ENCODE measurements around the gene SAPCD2.

The SAPCD2 gene

DNA sequence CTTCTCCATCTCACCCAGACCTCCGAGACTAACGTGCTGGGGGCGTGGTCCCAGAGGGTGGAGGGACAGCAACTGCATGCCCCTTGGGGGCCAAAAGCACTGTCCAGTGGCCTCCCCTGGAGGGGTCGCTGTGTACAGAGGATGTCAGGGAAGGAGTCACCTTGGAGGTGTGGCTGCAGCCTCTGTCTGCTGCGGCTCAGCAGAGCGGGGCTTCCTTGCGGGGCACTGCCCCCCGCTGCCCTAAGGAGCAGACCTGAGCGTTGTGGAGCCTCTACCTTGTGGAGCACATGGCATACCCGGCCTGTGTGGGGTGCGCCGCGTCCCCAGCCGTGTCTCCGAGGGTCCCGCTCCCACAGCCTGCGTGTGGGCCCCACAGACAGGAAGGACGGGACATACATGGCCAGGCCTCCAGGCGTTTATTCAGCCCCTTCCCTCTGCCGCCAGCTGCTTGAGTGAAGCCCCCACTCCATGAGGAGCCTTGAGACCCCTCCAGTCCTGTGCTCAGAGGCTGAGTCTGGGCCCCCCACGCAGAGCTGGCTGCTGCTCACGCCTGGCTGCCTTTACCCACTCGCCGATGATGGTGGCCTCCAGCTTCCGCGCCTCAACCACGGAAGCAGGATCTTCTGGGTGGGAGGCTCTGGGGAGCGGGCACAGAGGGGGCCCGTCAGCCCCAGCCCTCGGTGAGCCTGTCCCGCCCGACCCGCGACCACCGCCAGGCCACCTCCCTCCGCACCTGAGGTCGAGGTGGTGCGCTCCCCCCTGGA is 40.0 kb upstream of the SAPCD2 start:
- no peak for ATAC-seq
- no peak for DNase-seq
- Mint-ChIP-seq H3K9me3 (no peaks in the 10 kb centered on the region), H3K27ac (peak overlapping the region in 1 of 2 donors; percentile 42), H3K27me3 (no peaks in the 10 kb centered on the region), H3K4me1 (peaks cover 18% of the 10 kb centered on the region), H3K4me3 (no peak overlapping the region)

- H3K27ac Mint-ChIP-seq, result peak overlapping the region in 1 of 2 donors; percentile 34
Observed at GRCh38 chr9:137109250-137110146, 39.1 kb upstream of the SAPCD2 start.

DNA sequence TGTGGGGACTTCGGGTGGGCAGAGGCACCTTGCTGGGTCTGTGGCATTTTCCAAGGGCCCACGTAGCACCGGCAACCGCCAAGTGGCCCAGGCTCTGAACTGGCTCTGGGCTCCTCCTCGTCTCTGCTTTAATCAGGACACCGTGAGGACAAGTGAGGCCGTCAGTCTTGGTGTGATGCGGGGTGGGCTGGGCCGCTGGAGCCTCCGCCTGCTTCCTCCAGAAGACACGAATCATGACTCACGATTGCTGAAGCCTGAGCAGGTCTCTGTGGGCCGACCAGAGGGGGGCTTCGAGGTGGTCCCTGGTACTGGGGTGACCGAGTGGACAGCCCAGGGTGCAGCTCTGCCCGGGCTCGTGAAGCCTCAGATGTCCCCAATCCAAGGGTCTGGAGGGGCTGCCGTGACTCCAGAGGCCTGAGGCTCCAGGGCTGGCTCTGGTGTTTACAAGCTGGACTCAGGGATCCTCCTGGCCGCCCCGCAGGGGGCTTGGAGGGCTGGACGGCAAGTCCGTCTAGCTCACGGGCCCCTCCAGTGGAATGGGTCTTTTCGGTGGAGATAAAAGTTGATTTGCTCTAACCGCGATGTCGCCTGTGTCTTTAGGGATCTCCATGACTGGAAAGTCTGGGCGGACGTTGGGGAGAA is 38.4 kb upstream of the SAPCD2 start:
- no peak overlapping the region for H3K4me3 Mint-ChIP-seq
- peaks cover 18% of the 10 kb centered on the region for H3K4me1 Mint-ChIP-seq
- ATAC-seq (no peak), DNase-seq (no peak)
- H3K9me3 Mint-ChIP-seq, result no peaks in the 10 kb centered on the region
- H3K27ac Mint-ChIP-seq, result peak overlapping the region in 1 of 2 donors; percentile 34
- H3K27me3 Mint-ChIP-seq, result no peaks in the 10 kb centered on the region

More at GRCh38 chr9:137109250-137110146, 39.1 kb upstream of the SAPCD2 start:
- H3K4me1 Mint-ChIP-seq, result peaks cover 18% of the 10 kb centered on the region
- no peak overlapping the region for H3K4me3 Mint-ChIP-seq
- no peak for DNase-seq
- ATAC-seq, result no peak
- no peaks in the 10 kb centered on the region for H3K9me3 Mint-ChIP-seq
- no peaks in the 10 kb centered on the region for H3K27me3 Mint-ChIP-seq

- DNase-seq (no peak), ATAC-seq (peak; percentile 26)
- Mint-ChIP-seq H3K27me3 (no peaks in the 10 kb centered on the region), H3K4me3 (no peak overlapping the region), H3K27ac (no peak overlapping the region), H3K9me3 (no peaks in the 10 kb centered on the region), H3K4me1 (peaks cover 11% of the 10 kb centered on the region)
Observed at GRCh38 chr9:137107982-137108381, 37.6 kb upstream of the SAPCD2 start.

DNA sequence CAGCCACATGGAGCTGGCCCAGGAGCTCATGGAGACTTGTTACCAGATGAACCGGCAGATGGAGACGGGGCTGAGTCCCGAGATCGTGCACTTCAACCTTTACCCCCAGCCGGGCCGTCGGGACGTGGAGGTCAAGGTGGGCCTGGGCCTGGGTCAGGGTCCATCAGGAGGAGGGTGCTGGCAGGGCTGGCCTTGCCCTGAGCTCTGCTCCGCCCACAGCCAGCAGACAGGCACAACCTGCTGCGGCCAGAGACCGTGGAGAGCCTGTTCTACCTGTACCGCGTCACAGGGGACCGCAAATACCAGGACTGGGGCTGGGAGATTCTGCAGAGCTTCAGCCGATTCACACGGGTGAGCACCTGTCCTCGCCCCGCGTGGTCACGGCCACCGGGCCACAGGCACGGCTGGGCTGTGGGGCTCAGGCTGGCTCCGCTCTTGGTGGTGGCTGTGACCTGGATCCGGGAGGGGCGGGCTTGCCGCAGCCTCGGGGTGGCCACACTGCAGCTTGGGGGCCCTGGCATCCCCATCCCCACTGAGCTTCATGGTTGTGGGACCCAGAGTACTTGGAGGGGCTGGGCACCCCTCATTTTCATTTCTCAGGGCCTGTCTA is 37.1 kb upstream of the SAPCD2 start:
- Mint-ChIP-seq H3K4me3 (no peak overlapping the region), H3K27ac (no peak overlapping the region), H3K9me3 (no peaks in the 10 kb centered on the region), H3K4me1 (peaks cover 7% of the 10 kb centered on the region), H3K27me3 (no peaks in the 10 kb centered on the region)
- DNase-seq, result no peak
- ATAC-seq, result peak; percentile 7

GRCh38 chr9:137106662-137107250 is 36.4 kb upstream of the SAPCD2 start:
- H3K4me1 Mint-ChIP-seq, result peaks cover 7% of the 10 kb centered on the region
- no peak overlapping the region for H3K27ac Mint-ChIP-seq
- no peaks in the 10 kb centered on the region for H3K9me3 Mint-ChIP-seq
- H3K27me3 Mint-ChIP-seq, result no peaks in the 10 kb centered on the region
- ATAC-seq (no peak), DNase-seq (no peak)
- H3K4me3 Mint-ChIP-seq, result no peak overlapping the region

DNA sequence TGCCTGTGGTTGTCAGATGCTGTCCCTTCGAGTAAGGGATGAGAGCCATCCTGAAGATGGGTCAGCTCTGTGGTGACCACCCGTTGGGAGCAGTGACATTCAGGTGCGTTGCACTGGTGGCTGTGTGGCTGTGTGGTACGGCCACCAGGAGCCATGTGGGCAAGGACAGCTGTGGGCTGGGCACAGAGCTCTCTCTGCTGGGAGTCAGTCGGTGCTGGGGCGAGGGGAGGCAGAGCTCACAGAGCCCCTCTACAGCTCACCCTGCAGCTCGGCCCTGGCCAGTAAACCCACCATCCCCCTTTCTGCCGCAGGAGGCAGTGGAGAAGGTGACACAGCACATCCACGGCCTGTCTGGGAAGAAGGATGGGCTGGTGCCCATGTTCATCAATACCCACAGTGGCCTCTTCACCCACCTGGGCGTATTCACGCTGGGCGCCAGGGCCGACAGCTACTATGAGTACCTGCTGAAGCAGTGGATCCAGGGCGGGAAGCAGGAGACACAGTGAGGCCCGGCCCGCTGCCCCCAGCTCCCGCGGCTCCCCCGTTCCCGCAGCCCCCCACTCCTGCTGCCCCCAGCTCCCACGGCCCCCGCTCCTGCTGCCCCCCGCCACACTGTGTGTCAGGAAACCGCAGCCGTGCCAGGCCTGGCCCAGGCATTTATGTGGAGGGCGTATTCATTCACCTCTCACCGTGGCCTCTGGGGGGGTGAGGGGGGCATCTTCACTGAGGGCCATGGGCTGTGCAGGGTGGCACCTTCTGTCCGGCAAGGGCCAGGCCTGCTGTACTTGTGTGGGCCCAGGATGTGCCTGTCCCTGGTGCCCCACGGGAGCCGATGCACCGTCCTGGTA is 35.7 kb upstream of the SAPCD2 start:
- Mint-ChIP-seq H3K27me3 (no peaks in the 10 kb centered on the region), H3K4me1 (peaks cover 5% of the 10 kb centered on the region), H3K9me3 (no peaks in the 10 kb centered on the region), H3K27ac (no peak overlapping the region), H3K4me3 (no peak overlapping the region)
- ATAC-seq (no peak), DNase-seq (no peak)

- no peaks in the 10 kb centered on the region for H3K4me1 Mint-ChIP-seq
- no peak overlapping the region for H3K27ac Mint-ChIP-seq
- no peaks in the 10 kb centered on the region for H3K9me3 Mint-ChIP-seq
- no peak for DNase-seq
- H3K4me3 Mint-ChIP-seq, result no peak overlapping the region
- no peak for ATAC-seq
- no peaks in the 10 kb centered on the region for H3K27me3 Mint-ChIP-seq
Observed at GRCh38 chr9:137103206-137103999, 33.0 kb upstream of the SAPCD2 start.

GRCh38 chr9:137099231-137099630 is 28.9 kb upstream of the SAPCD2 start:
- no peak for DNase-seq
- Mint-ChIP-seq H3K27me3 (no peaks in the 10 kb centered on the region), H3K9me3 (no peaks in the 10 kb centered on the region), H3K4me3 (no peak overlapping the region), H3K4me1 (peaks cover 25% of the 10 kb centered on the region), H3K27ac (no peak overlapping the region)
- no peak for ATAC-seq

- no peak for ATAC-seq
- no peak for DNase-seq
- Mint-ChIP-seq H3K4me3 (no peak overlapping the region), H3K27ac (no peak overlapping the region), H3K9me3 (no peaks in the 10 kb centered on the region), H3K4me1 (peaks cover 31% of the 10 kb centered on the region), H3K27me3 (no peaks in the 10 kb centered on the region)
Observed at GRCh38 chr9:137097761-137098462, 27.6 kb upstream of the SAPCD2 start.

DNA sequence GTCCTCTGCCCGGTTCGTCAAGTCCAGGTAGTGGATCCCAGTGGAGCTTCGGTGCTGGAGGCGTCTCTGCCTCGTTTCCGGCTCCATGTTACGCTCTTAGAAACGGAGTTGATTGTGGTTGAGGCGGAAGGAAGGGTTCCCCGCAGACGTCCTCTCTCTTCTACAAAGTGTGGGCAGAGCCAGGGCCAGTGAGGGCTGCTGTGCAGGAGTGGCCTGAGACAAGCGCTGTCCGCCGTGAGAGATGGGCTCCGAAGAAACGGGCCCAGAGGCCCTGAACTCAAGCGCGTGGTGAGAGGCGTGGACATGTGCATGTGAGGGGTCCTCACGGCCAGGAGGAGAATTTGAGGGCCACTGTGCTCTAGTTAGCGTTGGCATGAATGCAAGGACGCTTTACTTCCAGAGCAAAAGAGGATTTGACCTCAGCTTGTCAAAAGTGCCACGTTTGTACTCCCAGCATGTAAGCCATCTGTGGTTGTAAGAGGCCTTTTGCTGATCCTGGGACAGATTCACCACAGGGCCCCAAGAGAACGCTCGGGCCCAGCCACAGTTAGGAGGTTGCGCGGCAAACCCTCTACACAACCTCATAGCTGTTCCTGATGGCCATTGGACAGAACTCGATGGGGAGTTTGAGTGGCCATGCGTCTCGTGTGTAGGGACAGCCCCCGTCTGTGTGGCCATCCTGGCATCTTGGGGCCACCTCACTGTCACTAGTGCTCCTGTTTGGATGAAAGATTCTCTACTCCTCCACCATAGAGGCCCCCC is 26.6 kb upstream of the SAPCD2 start:
- H3K27me3 Mint-ChIP-seq, result no peaks in the 10 kb centered on the region
- H3K27ac Mint-ChIP-seq, result peak overlapping the region in 1 of 2 donors; percentile 38
- H3K9me3 Mint-ChIP-seq, result no peaks in the 10 kb centered on the region
- H3K4me1 Mint-ChIP-seq, result peaks cover 37% of the 10 kb centered on the region
- no peak for ATAC-seq
- peak overlapping the region; percentile 80 to 86 for H3K4me3 Mint-ChIP-seq
- no peak for DNase-seq

GRCh38 chr9:137095664-137096517 is 25.5 kb upstream of the SAPCD2 start:
- no peaks in the 10 kb centered on the region for H3K27me3 Mint-ChIP-seq
- peak overlapping the region; percentile 80 to 86 for H3K4me3 Mint-ChIP-seq
- DNase-seq (peak; percentile 82 to 91), ATAC-seq (peak; percentile 99)
- peak overlapping the region; percentile 89 to 96 for H3K27ac Mint-ChIP-seq
- no peaks in the 10 kb centered on the region for H3K9me3 Mint-ChIP-seq
- H3K4me1 Mint-ChIP-seq, result peaks cover 37% of the 10 kb centered on the region
